ENCODE data around the gene IL17RB. TPM values are rescaled to one million over a fixed set of nuclear protein-coding genes. Genes with fewer than 3 reads are reported as not detected.

IL17RB gene, protein sequence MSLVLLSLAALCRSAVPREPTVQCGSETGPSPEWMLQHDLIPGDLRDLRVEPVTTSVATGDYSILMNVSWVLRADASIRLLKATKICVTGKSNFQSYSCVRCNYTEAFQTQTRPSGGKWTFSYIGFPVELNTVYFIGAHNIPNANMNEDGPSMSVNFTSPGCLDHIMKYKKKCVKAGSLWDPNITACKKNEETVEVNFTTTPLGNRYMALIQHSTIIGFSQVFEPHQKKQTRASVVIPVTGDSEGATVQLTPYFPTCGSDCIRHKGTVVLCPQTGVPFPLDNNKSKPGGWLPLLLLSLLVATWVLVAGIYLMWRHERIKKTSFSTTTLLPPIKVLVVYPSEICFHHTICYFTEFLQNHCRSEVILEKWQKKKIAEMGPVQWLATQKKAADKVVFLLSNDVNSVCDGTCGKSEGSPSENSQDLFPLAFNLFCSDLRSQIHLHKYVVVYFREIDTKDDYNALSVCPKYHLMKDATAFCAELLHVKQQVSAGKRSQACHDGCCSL
- polyA plus RNA-seq (ENCODE audit: insufficient read length) = 3.9 TPM

DNA sequence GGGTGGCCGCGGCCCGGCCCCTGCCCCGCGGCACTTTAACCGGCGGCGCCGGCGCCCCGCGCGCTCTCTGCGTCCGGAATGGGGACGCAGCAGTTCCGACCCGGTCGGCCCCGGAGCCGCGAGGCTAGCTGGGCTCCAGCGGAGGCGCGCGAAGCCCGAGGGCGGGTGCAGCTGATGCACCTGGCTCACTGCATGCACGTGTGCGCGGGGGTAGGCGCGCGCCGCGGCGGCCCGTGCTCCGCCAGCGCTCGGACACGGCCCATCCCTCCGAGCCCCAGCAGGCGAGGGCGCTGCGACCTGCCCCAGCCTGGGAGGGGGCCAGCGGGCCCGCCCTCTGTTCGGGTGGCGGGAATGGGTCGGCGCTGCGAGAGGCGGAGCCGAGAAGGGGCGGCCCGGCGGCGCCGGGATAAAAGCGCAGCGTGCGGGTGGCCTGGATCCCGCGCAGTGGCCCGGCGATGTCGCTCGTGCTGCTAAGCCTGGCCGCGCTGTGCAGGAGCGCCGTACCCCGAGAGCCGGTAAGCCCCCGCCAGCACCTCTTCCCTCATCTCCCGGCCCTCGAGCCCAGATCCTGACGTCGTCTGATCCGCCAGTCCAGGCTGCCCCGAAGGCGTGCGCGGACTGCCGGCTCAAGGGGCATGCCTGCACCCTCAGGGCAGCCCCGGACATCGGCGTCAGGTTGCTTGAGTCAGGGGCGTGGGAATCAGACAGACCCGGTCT lies at the start of gene IL17RB, which contains the start of gene CHDH:
IL17RB (plus strand) TSS at position 435 of the 717 bp plus-strand sequence; CDS start at position 456, 21 bp downstream.
CHDH (minus strand) TSS at position 286 of the 717 bp plus-strand sequence. CDS start 22,411 bp downstream, outside the sequence.
- DNase-seq (ENCODE audit: low read depth) = no peak

GRCh38 chr3:53798144-53798543 lies 48.2 kb upstream of the IL17RB start:
- no peak for DNase-seq (ENCODE audit: low read depth)

- no peak for DNase-seq (ENCODE audit: low read depth)
Observed at GRCh38 chr3:53799338-53799865, 47.0 kb upstream of the IL17RB start.

- no peak for DNase-seq (ENCODE audit: low read depth)
Observed at GRCh38 chr3:53800041-53800906, 46.1 kb upstream of the IL17RB start.

DNA sequence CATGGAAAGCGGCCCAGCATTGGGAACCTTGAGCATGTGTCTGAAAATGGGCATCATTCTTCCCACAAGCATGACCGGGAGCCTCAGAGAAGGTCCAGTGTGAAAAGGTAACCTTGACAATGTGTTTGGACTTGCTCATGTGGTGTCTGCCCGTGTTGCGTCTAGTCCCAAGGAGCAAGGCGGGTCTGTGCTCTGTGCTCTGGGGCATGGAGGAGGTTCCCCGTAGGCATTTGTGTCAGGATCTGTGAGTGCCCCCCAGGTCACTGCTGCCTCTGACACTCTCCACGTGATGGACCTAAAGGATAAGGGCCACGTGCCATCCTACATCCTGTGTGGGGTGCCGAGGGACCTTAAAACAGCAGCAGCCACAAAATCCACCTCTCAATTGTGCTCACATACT lies 45.0 kb upstream of the IL17RB start:
- DNase-seq (ENCODE audit: low read depth) = no peak

- no peak for DNase-seq (ENCODE audit: low read depth)
Observed at GRCh38 chr3:53802256-53802880, 44.0 kb upstream of the IL17RB start.

GRCh38 chr3:53803124-53803815 lies 43.1 kb upstream of the IL17RB start:
- DNase-seq (ENCODE audit: low read depth) = no peak

DNA sequence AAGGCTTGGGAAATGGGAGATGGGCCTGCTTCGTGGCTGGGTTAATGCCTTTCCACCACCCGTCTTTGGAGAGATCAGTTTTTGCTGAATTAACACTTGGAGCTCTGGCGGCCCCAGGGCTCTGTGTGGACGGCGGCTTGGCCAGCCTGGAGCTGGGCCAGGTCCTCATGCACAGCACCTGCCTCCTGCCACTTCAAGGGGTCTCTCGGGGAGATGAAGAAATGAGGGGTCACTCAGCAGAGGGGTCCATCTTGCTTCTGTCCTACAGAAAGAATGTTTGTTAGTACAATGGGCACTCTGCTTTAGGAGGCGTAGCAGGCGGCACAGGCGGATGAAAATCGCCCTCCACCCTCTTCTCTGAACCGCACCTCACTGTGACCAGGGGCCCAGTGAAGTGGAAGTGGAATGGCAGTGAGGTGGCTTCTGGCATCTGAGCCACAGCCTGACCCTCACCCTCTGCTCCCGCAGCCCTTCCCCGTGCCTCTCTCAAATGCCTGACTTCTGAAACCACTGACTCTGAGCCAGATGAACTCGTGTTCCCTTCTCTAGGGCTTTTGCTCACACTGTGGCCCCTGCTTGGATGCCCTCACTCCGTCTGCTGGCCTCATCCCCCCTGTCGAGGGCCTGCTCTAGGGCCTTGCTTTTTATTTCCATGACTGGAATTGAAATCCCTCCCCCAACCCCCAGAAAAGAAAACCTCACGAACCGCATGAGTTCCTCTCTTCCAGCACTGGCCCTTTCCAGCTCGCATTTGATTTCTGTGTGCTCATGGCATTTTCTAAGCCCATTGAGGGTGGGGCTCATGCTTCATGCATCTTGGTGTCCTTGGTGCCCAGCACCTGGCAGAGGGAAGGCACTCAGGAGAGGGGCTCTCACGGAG lies 42.3 kb upstream of the IL17RB start:
- no peak for DNase-seq (ENCODE audit: low read depth)

GRCh38 chr3:53804697-53805462 lies 41.5 kb upstream of the IL17RB start:
- no peak for DNase-seq (ENCODE audit: low read depth)

DNA sequence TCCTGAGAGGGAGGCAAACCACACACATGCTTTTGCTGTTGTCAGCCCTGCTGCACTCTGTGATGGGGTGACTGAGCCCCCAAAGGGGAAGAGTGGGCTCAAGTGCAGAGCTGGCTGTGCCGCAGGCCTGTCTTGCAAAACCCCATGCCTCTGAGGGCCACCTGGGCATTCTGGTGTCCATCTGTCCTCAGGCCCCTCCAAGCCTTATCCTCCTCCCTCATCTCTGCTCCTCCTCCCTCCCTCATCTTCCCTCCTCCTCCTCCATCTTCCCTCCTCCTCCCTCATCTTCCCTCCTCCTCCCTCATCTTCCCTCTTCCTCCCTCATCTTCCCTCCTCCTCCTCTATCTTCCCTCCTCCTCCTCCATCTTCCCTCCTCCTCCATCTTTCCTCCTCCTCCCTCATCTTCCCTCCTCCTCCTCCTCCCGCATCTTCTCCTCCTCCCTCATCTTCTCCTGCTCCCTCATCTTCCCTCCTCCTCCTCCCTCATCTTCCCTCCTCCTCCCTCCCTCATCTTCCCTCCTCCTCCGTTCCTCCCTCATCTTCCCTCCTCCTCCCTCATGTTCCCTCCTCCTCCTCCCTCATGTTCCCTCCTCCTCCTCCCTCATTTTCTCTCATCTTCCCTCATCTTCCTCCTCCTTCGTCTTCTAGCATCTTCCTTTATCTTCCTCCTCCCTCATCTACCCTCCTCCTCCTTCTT lies 40.8 kb upstream of the IL17RB start:
- no peak for DNase-seq (ENCODE audit: low read depth)

DNA sequence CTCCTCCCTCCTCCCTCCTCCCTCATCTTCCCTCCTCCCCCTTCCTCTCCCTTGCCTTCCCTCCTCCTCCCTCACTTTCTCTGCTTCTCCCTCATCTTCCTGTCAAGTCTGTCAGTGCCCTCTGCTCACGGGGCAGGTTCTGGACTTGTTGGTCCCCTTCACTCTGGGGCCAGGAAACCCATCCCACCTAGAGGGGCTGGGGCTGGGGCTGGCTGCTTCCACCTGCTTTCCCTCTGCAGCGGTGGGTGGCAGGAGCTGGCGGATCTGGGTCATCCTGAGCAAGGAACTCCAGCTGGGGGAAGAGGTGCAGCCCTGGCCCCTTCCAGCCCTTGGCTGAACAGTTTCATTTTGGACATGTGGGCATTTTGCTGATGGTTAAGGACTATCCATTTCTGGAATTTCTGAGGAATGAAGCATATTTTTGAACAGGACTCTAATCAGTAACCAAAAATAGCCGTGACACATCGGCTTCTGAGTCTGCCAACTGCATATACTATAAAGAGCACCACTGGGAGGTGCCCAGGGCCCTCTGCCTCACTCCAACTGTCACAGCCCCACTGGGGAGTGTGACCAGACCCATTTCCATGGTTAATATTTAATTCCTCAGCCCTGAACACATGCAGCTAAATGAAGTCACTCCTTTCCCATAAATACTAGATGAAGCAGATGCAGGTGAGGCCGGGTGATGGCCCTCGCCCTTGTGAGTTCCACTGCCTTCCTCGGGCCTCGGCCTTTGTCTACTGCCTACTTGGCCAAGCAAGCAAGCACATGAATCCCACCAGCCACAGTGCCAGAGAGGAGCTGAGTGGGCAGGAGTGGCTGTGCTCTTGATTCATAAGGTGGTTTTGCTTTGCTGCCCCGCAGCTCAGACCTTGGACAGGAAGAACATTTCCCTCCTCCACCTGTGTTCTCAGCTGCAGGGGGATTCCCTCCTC lies 39.9 kb upstream of the IL17RB start:
- no peak for DNase-seq (ENCODE audit: low read depth)

DNA sequence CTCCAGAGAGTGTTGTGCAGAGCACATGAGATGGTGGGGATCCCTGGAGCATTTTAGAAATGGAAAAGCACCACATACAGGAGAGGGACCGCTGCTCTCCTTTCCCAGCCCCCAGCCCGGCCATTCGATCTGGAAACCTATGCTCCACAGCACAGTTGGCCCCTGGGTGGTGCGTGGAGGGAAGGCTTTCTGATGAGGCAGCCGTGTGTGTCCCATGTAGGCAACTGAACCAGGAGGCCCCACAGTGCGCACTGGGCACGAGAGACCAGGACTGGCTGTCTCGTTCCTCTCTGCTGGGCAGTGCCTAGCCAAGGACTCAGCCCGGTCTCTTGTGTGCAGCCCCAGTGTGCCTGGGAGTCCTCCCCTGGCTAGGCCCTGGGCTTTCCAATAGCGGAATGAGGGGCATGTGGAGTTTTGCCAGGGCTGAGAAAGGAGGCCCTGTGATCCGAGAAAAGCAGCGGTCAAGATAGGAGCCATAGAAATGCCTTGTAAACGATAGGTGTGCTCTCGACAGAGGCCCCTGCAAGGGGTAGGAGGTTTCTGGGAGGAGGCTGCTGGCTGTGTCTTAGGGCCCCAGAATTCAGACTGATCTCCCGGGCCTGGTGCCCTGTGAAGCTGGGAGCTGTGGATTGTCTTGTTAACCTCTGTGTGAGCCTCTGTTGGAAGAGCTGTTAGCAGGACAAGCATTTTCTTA lies 39.1 kb upstream of the IL17RB start:
- no peak for DNase-seq (ENCODE audit: low read depth)

- DNase-seq (ENCODE audit: low read depth) = no peak
Observed at GRCh38 chr3:53808496-53808895, 37.9 kb upstream of the IL17RB start.

GRCh38 chr3:53809267-53809666 lies 37.1 kb upstream of the IL17RB start:
- DNase-seq (ENCODE audit: low read depth) = no peak

DNA sequence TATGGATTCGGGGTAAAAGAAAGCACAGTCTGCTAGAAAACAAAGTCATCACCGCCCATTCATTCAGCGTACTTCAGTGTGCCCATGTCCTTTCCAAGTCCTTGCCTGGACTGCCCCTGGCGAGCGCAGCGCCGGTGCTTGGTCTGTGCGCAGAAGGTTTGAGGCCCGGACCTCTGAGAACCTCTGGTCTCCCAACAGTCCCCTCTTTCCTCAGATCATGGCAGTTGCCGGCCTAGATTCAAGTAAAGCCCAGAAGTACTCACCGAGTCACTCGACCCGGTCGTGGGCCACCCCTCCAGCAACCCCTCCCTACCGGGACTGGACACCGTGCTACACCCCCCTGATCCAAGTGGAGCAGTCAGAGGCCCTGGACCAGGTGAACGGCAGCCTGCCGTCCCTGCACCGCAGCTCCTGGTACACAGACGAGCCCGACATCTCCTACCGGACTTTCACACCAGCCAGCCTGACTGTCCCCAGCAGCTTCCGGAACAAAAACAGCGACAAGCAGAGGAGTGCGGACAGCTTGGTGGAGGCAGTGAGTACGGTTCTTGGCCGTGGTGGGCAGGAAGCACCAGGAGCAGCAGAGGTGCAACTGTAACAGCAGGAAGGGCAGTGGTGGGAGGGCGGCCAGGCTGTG lies 36.5 kb upstream of the IL17RB start:
- no peak for DNase-seq (ENCODE audit: low read depth)

Measured in forelimb muscle (tissue), 1 donor.